DND-41 (cell line): ENCODE data around the gene ZSWIM6.

Experiments used
- ATAC-seq: fragments of 200-7000 bp; cut with Tn5 transposase; 3 replicates; pipeline ENCODE4 v1.9.1; 2021; ENCODE audit warnings: low read depth; ENCODE audit not compliant: insufficient read depth
- DNase-seq: peaks from one replicate; pipeline ENCODE4 v3.0.0-alpha.2; 2020
- H2AFZ ChIP-seq: 2 replicates; pipeline ENCODE4 v1.6.0; 2012; ENCODE audit warnings: low read depth, low read length
- H3K27ac ChIP-seq: 2 replicates; pipeline ENCODE4 v1.5.1; 2012; ENCODE audit warnings: low read length, inconsistent platforms
- H3K27me3 ChIP-seq: fragments of 200-600 bp; sonication (generic); 2 replicates; pipeline ENCODE4 v1.6.0; 2012; ENCODE audit warnings: low read length, mild to moderate bottlenecking, inconsistent platforms; ENCODE audit not compliant: insufficient read depth, poor library complexity
- H3K36me3 ChIP-seq: 2 replicates; pipeline ENCODE4 v1.5.1; 2012; ENCODE audit warnings: low read length, inconsistent platforms; ENCODE audit not compliant: insufficient read depth
- H3K4me1 ChIP-seq: 2 replicates; pipeline ENCODE4 v1.5.1; 2012; ENCODE audit warnings: mild to moderate bottlenecking, low read length; ENCODE audit not compliant: insufficient read depth
- H3K4me2 ChIP-seq: 2 replicates; pipeline ENCODE4 v1.6.0; 2012; ENCODE audit warnings: mild to moderate bottlenecking, moderate library complexity, low read length, inconsistent platforms; ENCODE audit not compliant: insufficient read depth
- H3K4me3 ChIP-seq, 2 experiments: fragments of 200-600 bp in 1 of 2; shearing (Covaris generic) in 1 of 2; 2 replicates each; pipeline ENCODE4 v1.5.1; 2012 to 2016; ENCODE audit warnings: inconsistent platforms in 2 of 2, low read length in 2 of 2, mild to moderate bottlenecking in 2 of 2, low read depth in 1 of 2, moderate library complexity in 1 of 2
- H3K79me2 ChIP-seq: 2 replicates; pipeline ENCODE4 v1.6.0; 2012; ENCODE audit warnings: low read length, inconsistent platforms; ENCODE audit not compliant: insufficient read depth
- H3K9ac ChIP-seq: 2 replicates; pipeline ENCODE4 v1.6.0; 2012; ENCODE audit warnings: low read depth, mild to moderate bottlenecking, inconsistent platforms, low read length, moderate library complexity
- H3K9me3 ChIP-seq: 2 replicates; pipeline ENCODE4 v1.5.1; 2012; ENCODE audit warnings: low read length, moderate library complexity, mild to moderate bottlenecking, inconsistent platforms; ENCODE audit not compliant: insufficient read depth, severe bottlenecking
- H4K20me1 ChIP-seq: 2 replicates; pipeline ENCODE4 v1.6.0; 2012; ENCODE audit warnings: low read length; ENCODE audit not compliant: insufficient read depth
- EZH2 ChIP-seq: IDR thresholded peaks from 3 replicates; pipeline ENCODE4 v1.6.1; 2012; ENCODE audit warnings: borderline replicate concordance, low read depth, mild to moderate bottlenecking, moderate library complexity, low read length, inconsistent platforms; ENCODE audit not compliant: severe bottlenecking
- TF ChIP-seq, protein P1 (sequence below): IDR thresholded peaks from 2 replicates; pipeline ENCODE4 v1.5.1; 2012; ENCODE audit warnings: borderline replicate concordance, low read length, moderate library complexity, mild to moderate bottlenecking; ENCODE audit not compliant: poor library complexity, severe bottlenecking; ENCODE audit errors: extremely low read depth

ZSWIM6 gene

DNA sequence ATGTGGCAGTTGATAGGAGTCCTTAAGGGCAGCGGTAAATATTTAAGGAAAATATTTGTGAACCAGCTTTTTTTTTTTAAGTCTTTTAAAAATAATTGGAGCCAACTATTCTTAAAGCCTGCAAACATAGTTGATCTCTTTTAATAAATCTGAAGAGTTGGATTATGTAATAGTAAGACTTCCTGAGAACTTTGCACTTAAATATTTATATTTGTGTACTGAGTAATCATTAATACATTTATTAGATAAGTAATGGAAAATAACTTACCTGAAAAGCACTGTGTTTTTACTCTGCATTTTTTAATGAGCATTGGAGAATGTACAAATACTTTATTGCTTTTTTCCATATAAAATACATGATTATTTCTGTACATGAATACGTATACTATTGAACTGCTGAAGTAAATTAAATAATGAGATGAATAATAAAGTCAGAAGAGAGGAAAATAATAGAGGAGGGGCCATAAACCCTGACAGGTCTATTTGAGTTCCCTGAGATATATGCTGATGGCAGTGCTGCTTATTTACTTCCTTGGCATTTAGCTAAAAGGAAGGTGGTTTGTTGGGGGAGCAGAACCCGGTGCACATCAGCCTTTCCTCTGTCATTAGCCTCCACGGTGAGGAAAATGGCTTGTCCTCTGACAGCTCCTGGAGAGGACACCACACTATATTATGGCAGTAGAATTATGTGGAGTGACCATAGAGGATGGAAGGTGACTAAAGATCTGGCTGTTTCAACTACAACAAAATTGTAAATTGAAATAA lies 148.0 kb downstream of the ZSWIM6 start:
- H3K9ac ChIP-seq = no peak overlapping the region
- TF ChIP-seq, protein P1, sequence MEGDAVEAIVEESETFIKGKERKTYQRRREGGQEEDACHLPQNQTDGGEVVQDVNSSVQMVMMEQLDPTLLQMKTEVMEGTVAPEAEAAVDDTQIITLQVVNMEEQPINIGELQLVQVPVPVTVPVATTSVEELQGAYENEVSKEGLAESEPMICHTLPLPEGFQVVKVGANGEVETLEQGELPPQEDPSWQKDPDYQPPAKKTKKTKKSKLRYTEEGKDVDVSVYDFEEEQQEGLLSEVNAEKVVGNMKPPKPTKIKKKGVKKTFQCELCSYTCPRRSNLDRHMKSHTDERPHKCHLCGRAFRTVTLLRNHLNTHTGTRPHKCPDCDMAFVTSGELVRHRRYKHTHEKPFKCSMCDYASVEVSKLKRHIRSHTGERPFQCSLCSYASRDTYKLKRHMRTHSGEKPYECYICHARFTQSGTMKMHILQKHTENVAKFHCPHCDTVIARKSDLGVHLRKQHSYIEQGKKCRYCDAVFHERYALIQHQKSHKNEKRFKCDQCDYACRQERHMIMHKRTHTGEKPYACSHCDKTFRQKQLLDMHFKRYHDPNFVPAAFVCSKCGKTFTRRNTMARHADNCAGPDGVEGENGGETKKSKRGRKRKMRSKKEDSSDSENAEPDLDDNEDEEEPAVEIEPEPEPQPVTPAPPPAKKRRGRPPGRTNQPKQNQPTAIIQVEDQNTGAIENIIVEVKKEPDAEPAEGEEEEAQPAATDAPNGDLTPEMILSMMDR = no peak
- TF ChIP-seq EZH2 = no peak
- no peaks in the 10 kb centered on the region for H4K20me1 ChIP-seq
- no peaks in the 10 kb centered on the region for H3K79me2 ChIP-seq
- H3K27ac ChIP-seq = no peak overlapping the region
- H3K4me1 ChIP-seq = no peaks in the 10 kb centered on the region
- H3K4me2 ChIP-seq = no peak overlapping the region
- DNase-seq (no peak), ATAC-seq (no peak)
- no peaks in the 10 kb centered on the region for H3K27me3 ChIP-seq
- no peak overlapping the region for H2AFZ ChIP-seq
- H3K4me3 ChIP-seq = no peak overlapping the region
- no peaks in the 10 kb centered on the region for H3K36me3 ChIP-seq
- H3K9me3 ChIP-seq = no peaks in the 10 kb centered on the region

DNA sequence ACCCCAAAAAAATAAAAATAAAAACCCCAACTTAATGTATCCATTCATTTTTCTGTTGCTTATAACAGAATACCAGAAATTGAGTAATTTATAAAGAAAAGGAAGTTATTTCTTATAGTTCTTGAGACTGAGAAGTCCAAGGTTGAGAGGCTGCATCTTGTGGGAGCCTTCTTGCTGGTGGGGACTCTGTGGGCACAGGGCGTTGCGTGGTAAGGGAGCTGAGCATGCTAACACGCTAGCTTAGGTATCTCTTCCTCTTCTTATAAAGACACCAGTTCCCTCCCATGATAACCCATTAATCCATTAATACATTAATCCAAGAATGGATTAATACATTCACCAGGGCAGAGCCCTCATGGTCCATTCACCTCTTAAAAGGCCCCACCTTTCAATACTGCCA lies 150.9 kb downstream of the ZSWIM6 start:
- ATAC-seq (no peak), DNase-seq (no peak)
- H3K27ac ChIP-seq = no peak overlapping the region
- H3K79me2 ChIP-seq = no peaks in the 10 kb centered on the region
- no peaks in the 10 kb centered on the region for H4K20me1 ChIP-seq
- no peaks in the 10 kb centered on the region for H3K4me1 ChIP-seq
- TF ChIP-seq EZH2 = no peak
- TF ChIP-seq, protein P1 = no peak
- no peaks in the 10 kb centered on the region for H3K27me3 ChIP-seq
- no peak overlapping the region for H2AFZ ChIP-seq
- no peak overlapping the region for H3K9ac ChIP-seq
- no peak overlapping the region for H3K4me3 ChIP-seq
- H3K9me3 ChIP-seq = no peaks in the 10 kb centered on the region
- H3K4me2 ChIP-seq = no peak overlapping the region
- H3K36me3 ChIP-seq = no peaks in the 10 kb centered on the region

DNA sequence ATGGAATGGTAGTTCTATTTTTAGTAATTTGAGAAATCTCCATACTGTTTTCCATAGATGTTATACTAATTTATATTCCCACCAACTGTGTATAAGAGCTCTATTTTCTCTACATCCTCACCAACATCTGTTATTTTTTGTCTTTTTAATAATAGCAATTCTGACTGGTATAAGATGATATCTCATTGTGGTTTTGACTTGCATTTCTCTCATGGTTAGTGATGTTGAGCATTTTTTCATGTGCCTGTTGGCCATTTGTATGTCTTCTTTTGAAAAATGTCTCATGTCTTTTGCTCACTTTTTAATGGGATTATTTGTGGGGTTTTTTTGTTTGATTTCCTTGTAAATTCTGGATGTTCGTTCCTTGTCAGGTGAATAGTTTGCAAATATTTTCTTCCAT lies 154.4 kb downstream of the ZSWIM6 start:
- no peaks in the 10 kb centered on the region for H3K9me3 ChIP-seq
- TF ChIP-seq, protein P1 = no peak
- TF ChIP-seq EZH2 = no peak
- H4K20me1 ChIP-seq = no peaks in the 10 kb centered on the region
- no peak for ATAC-seq
- H3K36me3 ChIP-seq = no peaks in the 10 kb centered on the region
- no peaks in the 10 kb centered on the region for H3K27me3 ChIP-seq
- DNase-seq = no peak
- H3K79me2 ChIP-seq = no peaks in the 10 kb centered on the region
- no peak overlapping the region for H3K4me2 ChIP-seq
- no peak overlapping the region for H3K4me3 ChIP-seq
- H3K27ac ChIP-seq = no peak overlapping the region
- H3K4me1 ChIP-seq = no peaks in the 10 kb centered on the region
- no peak overlapping the region for H2AFZ ChIP-seq
- H3K9ac ChIP-seq = no peak overlapping the region

DNA sequence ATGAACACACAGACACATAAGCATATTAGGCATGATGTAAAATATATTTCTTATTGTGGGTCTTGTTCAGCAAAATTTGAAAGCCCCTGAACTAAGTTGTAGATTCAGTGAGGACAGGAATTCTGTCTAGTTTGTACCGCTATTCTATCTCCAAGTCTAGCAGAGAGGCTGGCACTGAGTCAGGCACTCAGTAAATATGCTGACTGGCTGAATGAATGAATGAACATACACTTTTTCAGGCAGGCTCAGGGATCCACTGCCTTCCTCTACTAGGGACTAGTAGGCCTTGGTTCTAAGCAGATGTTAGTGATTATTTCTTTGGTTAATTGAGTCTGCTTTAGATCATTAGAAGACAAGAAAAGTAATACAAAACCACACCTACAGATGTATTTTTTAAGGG lies 157.5 kb downstream of the ZSWIM6 start:
- H3K27me3 ChIP-seq = no peaks in the 10 kb centered on the region
- H3K27ac ChIP-seq = no peak overlapping the region
- no peaks in the 10 kb centered on the region for H4K20me1 ChIP-seq
- no peak overlapping the region for H3K4me3 ChIP-seq
- H3K36me3 ChIP-seq = no peaks in the 10 kb centered on the region
- no peaks in the 10 kb centered on the region for H3K79me2 ChIP-seq
- TF ChIP-seq EZH2 = no peak
- TF ChIP-seq, protein P1 = no peak
- H3K4me1 ChIP-seq = no peaks in the 10 kb centered on the region
- H3K9me3 ChIP-seq = no peaks in the 10 kb centered on the region
- no peak for ATAC-seq
- H2AFZ ChIP-seq = no peak overlapping the region
- H3K9ac ChIP-seq = no peak overlapping the region
- H3K4me2 ChIP-seq = no peak overlapping the region
- no peak for DNase-seq
